Uterus (tissue), 4 donors: ENCODE measurements around the gene DDC. TPM values are rescaled to one million over a fixed set of nuclear protein-coding genes. Genes with fewer than 3 reads are reported as not detected.

Experiments
- DNase-seq, 2 donors: peaks; one replicate each; pipeline ENCODE4 v3.0.0-alpha.2; 2019 to 2020
- H3K27ac ChIP-seq, 2 donors: fragments of 200-600 bp; sonication (generic); 1 replicate in 1 of 2; 2 replicates in 1 of 2; pipeline ENCODE4 v1.5.1; 2016 to 2018
- H3K27me3 ChIP-seq, 2 donors: fragments of 200-600 bp; sonication (generic); one replicate each; pipeline ENCODE4 v1.5.1; 2018 to 2019; ENCODE audit warnings: control low read depth in 1 of 2
- H3K36me3 ChIP-seq, 2 donors: fragments of 200-600 bp; sonication (generic); one replicate each; pipeline ENCODE4 v1.5.1; 2019; ENCODE audit warnings: control low read depth in 1 of 2
- H3K4me1 ChIP-seq, 2 donors: fragments of 200-600 bp; sonication (generic); one replicate each; pipeline ENCODE4 v1.5.1; 2018 to 2019; ENCODE audit warnings: control low read depth in 1 of 2
- H3K4me3 ChIP-seq, 2 donors: fragments of 200-600 bp; sonication (generic); 1 replicate in 1 of 2; 2 replicates in 1 of 2; pipeline ENCODE4 v1.5.1; 2018 to 2019; ENCODE audit warnings: mild to moderate bottlenecking in 1 of 2
- H3K9me3 ChIP-seq, 2 donors: fragments of 200-600 bp; sonication (generic); one replicate each; pipeline ENCODE4 v1.5.1; 2019; ENCODE audit warnings: control low read depth in 1 of 2
- POLR2A ChIP-seq, 2 donors: fragments of 450-650 bp; IDR thresholded peaks; one replicate each; pipeline ENCODE4 v1.6.1; 2016; ENCODE audit warnings: antibody characterized with exemption in 2 of 2, mild to moderate bottlenecking in 1 of 2, moderate library complexity in 1 of 2
- intact Hi-C: fragments of 100-400 bp; cut with DNase I; formaldehyde crosslinking; loops from one replicate; pipeline ENCODE4 v1.15.1; 2023; ENCODE audit warnings: low total_unique reads
- total RNA-seq, 4 donors: library from RNA; depleted of rRNA in 3 of 4; stranded (reverse); fragments of >200 nt in 3 of 4; gene quantifications; one replicate each; pipeline versions ENCODE4 v1.1.0 to v1.2.4, GENCODE V29; 2014 to 2023
- TF ChIP-seq, protein P1 (sequence below), 4 experiments: fragments of 200-600 bp in 2 of 4; fragments of 450-650 bp in 2 of 4; sonication (generic) in 2 of 4; IDR thresholded peaks; one replicate each; pipeline ENCODE4 v1.5.1; 2016 to 2019; ENCODE audit warnings: antibody characterized with exemption in 4 of 4, mild to moderate bottlenecking in 2 of 4, moderate library complexity in 1 of 4
- donor health status: DM: yes; HTN: yes; CAD: no.

The DDC gene
- total RNA-seq, 4 donors from 2014 or later = not detected

DNA sequence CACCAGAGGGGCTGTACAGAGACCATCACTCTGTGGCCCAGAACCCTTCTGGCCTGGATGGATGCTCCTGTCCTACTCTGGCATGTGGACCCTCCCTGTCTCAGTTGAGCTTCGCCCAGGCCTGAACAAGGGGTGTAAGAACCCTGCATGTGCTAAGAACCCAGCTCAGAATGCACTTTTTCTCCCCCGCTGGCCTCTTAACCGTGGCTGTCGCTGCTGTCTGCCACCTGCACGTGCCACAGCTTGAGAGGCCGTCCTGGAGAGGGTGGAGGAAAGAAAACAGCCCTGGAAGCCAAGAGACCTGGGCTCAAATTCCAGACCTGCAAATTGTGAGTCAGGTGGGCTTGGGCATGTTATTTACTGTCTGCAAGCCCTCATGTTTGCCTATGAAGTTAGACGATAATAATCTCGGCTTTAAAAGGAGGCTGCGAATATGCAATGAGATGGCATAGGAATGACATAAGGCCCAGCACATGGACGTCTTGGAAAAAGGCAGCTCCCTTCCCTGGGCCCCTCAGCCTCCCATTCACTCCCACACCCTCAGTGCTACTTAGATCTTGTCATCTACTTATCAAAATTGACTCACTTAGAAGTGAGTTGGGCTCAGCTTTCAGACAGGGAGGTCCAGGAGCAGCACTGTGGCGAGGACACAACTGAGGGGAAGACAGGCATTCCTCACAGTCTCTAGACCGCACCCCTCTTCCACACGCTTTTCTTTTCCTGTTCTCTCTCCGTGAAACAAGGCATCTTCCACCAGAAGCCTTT lies 146.5 kb downstream of the DDC start:
- Histone ChIP-seq H3K4me1 (no peaks in the 10 kb centered on the region), H3K27ac (no peak overlapping the region), H3K36me3 (no peaks in the 10 kb centered on the region), H3K27me3 (no peaks in the 10 kb centered on the region), H3K4me3 (no peak overlapping the region), H3K9me3 (no peaks in the 10 kb centered on the region)
- no peak for DNase-seq
- TF ChIP-seq, protein P1, sequence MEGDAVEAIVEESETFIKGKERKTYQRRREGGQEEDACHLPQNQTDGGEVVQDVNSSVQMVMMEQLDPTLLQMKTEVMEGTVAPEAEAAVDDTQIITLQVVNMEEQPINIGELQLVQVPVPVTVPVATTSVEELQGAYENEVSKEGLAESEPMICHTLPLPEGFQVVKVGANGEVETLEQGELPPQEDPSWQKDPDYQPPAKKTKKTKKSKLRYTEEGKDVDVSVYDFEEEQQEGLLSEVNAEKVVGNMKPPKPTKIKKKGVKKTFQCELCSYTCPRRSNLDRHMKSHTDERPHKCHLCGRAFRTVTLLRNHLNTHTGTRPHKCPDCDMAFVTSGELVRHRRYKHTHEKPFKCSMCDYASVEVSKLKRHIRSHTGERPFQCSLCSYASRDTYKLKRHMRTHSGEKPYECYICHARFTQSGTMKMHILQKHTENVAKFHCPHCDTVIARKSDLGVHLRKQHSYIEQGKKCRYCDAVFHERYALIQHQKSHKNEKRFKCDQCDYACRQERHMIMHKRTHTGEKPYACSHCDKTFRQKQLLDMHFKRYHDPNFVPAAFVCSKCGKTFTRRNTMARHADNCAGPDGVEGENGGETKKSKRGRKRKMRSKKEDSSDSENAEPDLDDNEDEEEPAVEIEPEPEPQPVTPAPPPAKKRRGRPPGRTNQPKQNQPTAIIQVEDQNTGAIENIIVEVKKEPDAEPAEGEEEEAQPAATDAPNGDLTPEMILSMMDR (IDR thresholded peaks at IDR 0.05) = no peak
- no peak for TF ChIP-seq POLR2A (IDR thresholded peaks at IDR 0.05)
- intact Hi-C loops = no loop called here

DNA sequence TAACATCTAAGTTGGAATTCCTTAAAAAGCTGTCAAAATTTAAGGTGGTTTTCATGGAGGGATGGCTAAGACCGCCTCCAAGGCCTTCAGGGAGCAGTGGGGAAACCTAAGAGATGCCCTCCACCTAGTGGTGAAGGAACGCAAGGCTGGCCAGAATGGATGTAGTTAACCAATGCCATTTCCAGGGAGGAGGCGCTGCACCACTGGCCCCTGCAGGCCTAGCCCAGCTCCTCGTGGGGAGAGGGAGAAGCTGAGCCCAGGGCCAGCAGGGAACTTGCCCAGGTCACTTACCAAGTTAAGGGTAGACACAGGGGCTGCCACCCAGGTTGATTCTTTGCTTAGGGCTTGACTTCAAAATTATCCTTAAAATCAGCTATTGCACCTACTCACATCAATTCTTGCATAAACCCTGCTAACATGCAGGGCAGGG lies 147.1 kb downstream of the DDC start:
- Histone ChIP-seq H3K27me3 (no peaks in the 10 kb centered on the region), H3K36me3 (no peaks in the 10 kb centered on the region), H3K9me3 (no peaks in the 10 kb centered on the region), H3K4me1 (no peaks in the 10 kb centered on the region), H3K4me3 (no peak overlapping the region), H3K27ac (no peak overlapping the region)
- DNase-seq = peak; percentile 30 to 41
- TF ChIP-seq, protein P1 (IDR thresholded peaks at IDR 0.05) = peak; percentile 46 to 62 (median 54)
- no peak for TF ChIP-seq POLR2A (IDR thresholded peaks at IDR 0.05)
- intact Hi-C loops = no loop called here

DNA sequence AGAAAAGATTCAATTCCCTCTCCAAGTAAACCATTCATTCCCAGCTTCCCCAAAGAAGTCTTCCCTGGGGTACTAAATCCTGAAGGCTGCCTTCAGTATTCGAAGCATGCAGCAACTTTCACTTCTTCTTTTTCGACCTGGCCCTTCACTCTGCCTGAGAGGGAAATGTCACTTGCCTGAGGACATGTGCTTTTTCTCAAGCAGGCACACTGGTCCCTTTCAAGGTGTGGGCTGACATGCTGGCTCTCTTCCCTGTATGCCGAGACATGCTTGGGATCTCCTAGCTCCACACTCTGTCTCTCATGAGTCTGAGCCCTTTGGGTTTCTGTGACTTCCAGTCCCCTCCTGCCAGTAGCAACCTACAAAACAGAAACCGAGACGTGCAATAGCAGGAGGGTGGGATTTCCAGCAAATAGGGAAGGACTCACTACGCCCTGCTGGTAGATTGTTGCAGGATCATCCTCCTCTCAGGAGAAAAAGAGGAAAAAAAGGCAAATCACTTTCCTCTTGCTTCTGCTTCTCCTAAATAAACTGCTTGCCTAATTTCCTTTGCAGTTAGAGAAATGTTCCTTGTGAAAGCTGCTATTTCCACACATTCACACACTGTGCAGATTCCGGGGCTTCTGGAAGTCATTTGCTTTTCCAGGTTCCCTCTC lies 148.6 kb downstream of the DDC start:
- no peaks in the 10 kb centered on the region for H3K36me3 ChIP-seq
- H3K9me3 ChIP-seq = no peaks in the 10 kb centered on the region
- no peak overlapping the region for H3K4me3 ChIP-seq
- no peak overlapping the region for H3K27ac ChIP-seq
- H3K27me3 ChIP-seq = no peaks in the 10 kb centered on the region
- DNase-seq = no peak
- TF ChIP-seq POLR2A (IDR thresholded peaks at IDR 0.05) = no peak
- TF ChIP-seq, protein P1 (IDR thresholded peaks at IDR 0.05) = no peak
- H3K4me1 ChIP-seq = no peaks in the 10 kb centered on the region
- intact Hi-C loops = no loop called here

DNA sequence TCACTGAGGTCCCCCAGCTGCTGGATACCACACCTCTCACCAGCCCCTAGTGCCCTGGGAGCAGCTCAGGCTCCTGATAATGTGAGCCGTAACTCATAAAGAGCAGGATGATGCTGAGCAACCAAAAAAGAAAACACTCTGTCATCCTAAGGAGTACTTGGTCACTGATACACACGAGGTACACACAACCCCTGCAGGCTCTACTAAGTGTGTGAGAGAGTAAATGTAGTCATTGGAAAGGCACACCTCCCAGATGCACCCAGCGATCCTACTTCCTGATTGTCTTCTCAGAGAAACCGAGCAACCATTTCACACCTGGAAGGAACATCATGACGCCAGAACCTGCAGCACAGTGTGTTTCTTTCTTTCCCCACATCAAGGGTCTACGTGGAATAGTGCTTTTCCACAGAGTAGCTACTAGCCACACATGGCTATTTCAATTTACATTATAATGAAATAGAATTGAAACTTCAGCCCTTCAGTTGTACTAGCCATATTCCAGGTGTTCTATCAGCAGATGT lies 149.3 kb downstream of the DDC start:
- DNase-seq = no peak
- intact Hi-C loops = no loop called here

More for the DNA sequence above, 149.3 kb downstream of the DDC start:
- H3K4me3 ChIP-seq = no peak overlapping the region
- TF ChIP-seq POLR2A (IDR thresholded peaks at IDR 0.05) = no peak
- TF ChIP-seq, protein P1 (IDR thresholded peaks at IDR 0.05) = no peak
- H3K27ac ChIP-seq = no peak overlapping the region
- no peaks in the 10 kb centered on the region for H3K9me3 ChIP-seq
- no peaks in the 10 kb centered on the region for H3K36me3 ChIP-seq
- no peaks in the 10 kb centered on the region for H3K27me3 ChIP-seq
- H3K4me1 ChIP-seq = no peaks in the 10 kb centered on the region
